HG03025 (cell line): Measurements from ENCODE around the gene CSF1.
"Not testable (repeated sequence)": the region's sequence is repeated elsewhere in the genome, so short reads cannot be mapped to it uniquely, and the experiment has no call there.

Source experiments
- ATAC-seq: cut with Tn5 transposase; IDR thresholded peaks from one replicate; pipeline ENCODE4 v1.9.1; 2021; ENCODE audit warnings: mild to moderate bottlenecking, moderate library complexity; ENCODE audit not compliant: unreplicated experiment, low FRiP score

CSF1 gene

DNA sequence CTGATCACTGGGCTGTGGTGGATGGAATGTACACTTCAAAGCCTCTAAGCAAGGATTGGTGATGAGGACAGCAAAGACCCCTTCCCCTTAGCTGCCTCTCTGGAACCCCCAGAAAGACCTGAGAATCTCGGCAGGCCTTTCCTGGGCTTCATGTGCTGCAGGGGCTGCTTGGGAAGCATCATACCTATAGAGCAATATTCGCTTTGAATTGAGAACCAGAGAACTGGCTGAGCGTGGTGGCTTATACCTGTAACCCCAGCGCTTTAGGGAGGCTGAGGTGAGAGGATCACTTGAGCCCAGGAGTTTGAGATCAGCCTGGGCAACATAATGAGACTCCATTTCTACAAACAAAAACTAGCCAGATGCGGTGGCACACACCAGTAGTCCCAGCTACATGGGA lies 22.0 kb downstream of the CSF1 start:
- no peak for ATAC-seq

GRCh38 chr1:109933856-109934711 lies 23.4 kb downstream of the CSF1 start:
- no peak for ATAC-seq

DNA sequence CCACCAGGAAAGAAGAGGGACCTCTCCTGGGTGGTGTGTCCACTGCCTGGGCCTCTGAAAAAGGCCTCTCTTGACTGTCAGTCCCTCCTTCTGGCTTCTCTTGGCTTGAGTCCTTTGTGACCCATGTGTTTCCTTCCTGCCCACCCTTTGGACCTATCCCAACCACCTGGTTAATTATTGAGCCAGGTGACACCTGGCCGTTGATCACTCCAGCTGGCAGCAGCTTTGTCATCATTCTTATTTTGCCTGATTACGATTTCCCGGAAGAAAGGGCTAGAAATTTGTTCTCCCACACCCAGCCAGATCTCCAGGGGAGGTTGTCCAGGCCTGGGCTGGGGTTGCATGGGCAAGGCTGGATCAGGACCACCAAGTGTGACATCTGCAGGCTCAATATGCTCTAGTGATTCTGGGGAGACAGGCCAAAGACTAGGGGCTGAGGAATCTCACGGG lies 24.8 kb downstream of the CSF1 start:
- no peak for ATAC-seq

- no peak for ATAC-seq
Measured at GRCh38 chr1:109937738-109938137, 27.1 kb downstream of the CSF1 start.

DNA sequence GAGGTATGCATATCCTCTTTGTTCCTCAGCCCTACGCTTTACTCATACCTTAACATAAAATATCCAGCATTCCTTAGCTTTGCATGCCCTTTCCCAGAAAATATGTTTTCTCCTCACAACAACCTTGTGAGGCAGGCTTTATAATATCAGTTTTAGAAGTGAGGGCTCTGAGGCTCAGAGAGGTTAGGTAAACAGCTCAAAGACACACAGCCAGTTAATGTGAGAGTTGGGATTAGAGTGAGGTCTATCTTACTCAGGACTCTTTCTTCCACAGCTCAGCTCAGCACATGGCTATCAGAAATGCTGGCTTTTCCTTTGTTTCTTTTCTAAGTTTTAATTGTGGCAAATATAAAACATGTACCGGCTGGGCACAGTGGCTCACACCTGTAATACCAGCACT lies 27.9 kb downstream of the CSF1 start:
- ATAC-seq = no peak

GRCh38 chr1:109942434-109942833 lies 31.8 kb downstream of the CSF1 start:
- no peak for ATAC-seq

- ATAC-seq = no peak
Measured at GRCh38 chr1:109944541-109944940, 33.9 kb downstream of the CSF1 start.

GRCh38 chr1:109946511-109946910 lies 35.9 kb downstream of the CSF1 start:
- no peak for ATAC-seq

GRCh38 chr1:109947582-109948284 lies 37.1 kb downstream of the CSF1 start:
- ATAC-seq = no peak

- ATAC-seq = no peak
Measured at GRCh38 chr1:109948285-109948630, 37.6 kb downstream of the CSF1 start.

DNA sequence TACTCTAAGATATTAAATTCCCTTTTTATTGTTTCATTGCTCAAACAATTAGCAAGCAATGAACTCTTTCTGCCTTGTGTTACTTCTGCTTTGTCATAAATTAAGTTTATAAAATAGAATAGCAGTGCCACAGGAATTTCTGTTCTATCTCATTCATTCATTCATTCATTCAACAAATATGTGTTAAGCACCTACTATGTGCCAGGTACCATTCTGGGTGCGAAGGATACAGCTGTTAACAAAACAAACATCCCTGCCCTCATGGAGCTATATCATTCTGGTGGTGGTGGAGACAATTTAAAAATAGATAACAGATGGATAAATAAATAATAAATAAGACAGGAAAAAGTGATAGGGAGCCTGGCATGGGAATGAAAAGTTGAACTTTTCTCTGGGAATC lies 39.4 kb downstream of the CSF1 start:
- no peak for ATAC-seq

DNA sequence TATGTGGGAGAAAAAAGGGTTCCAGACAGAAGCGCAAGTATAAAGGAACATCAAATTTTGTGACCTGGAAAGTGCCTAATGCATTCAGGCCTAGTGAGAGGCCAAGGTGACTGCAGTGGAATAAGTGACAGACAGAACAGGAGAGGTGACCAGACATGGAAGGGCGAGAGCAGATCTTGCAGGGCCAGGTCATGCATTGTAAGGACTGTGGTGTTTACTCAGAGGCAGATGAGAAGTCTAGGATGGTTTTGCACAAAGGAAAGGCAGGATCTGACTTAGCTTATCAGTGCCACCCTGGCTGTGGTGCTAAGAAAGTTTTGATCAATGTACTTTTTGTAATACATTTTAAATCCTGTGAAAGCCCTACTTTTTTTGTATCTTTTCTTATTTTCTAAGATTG lies 39.9 kb downstream of the CSF1 start:
- no peak for ATAC-seq

DNA sequence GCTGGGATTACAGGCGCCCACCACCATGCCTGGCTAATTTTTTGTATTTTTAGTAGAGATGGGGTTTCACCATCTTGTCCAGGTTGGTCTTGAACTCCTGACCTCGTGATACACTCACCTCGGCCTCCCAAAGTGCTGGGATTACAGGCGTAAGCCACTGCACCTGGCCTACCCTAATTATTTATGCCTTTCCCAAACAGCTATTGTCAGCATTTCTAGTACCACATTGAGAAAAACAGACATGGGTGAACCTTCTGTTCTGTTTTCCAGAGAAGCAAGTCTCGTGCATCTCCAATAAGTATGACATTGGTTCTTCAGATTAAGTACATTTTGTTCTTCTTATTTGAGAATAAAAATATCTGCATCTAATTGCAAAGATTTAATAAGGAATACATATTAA lies 40.9 kb downstream of the CSF1 start:
- not testable (repeated sequence) for ATAC-seq

DNA sequence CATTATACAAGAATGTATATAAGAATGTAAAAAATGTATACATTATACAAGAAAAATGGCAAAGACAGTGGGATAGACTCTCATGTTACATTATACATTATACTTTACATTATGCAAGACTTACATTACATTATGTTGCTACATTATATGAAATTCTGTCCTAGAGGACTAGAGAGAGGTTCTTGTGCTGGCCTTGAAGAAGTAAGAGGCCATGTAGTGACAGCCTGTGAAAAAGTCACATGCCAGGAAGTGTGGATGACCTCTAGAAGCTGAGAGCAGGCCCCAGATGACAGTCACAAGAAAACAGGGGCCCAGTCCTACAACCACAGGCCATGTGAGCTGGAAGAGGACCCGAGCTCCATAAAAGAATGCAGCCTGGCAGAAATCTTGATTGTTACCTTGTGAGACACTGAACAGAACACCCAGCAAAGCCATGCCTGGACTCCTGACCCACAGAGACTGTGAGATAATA lies 43.4 kb downstream of the CSF1 start:
- no peak for ATAC-seq

DNA sequence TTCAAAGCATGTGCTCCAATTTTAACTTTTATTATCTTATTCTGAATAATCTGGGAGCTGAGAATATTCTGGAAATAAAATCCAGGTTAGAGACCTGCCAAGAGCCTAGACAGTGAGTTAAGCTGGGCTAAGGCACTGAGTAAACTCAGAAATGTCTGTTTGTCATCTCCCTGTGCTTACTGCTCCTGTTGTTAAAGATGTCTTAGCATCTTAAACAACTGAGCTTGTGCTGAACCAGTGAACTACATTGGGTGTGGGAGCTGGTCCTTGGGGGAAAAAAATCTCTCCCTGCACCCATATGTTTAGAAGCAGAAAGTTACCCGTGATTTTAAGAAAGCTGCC lies 49.0 kb downstream of the CSF1 start:
- ATAC-seq = no peak

DNA sequence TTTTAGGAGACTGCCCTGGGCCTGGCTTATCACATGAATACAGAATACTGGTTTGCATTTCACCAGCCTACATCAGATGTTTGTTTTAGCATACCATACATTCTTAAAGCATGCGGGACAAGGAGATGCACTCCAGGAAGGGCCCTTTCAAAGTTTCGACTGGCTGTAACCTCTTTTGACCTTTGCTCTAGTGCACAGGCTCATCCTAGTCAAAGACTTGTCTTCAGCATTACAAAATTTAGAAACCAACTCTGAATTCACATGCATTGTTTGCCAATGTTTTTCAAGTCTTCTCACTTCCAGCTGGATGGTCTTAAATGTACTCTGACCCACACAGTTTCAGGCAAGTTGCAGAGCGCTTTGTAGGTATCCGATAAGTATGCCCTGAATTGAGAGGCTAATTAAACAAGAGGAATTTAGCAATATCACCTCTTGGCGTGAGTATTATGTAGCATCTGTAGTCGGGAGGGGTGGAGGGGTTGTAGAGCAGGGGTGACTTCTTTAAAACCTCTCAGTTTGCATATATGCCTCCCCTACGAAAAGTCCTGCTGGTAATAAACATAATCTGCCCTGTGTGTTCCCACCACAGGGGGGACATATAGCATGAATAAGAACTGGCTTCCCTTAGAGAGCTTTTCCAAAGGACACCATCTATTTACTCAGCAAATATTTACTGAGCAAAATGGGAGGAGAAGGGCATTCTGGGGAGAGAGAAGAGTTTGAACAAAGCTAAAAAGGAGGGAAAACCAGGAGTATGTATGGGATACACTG lies 49.5 kb downstream of the CSF1 start:
- ATAC-seq = no peak

- ATAC-seq = no peak
Measured at GRCh38 chr1:109960745-109961094, 50.1 kb downstream of the CSF1 start.

- ATAC-seq = no peak
Measured at GRCh38 chr1:109963864-109964263, 53.2 kb downstream of the CSF1 start.

DNA sequence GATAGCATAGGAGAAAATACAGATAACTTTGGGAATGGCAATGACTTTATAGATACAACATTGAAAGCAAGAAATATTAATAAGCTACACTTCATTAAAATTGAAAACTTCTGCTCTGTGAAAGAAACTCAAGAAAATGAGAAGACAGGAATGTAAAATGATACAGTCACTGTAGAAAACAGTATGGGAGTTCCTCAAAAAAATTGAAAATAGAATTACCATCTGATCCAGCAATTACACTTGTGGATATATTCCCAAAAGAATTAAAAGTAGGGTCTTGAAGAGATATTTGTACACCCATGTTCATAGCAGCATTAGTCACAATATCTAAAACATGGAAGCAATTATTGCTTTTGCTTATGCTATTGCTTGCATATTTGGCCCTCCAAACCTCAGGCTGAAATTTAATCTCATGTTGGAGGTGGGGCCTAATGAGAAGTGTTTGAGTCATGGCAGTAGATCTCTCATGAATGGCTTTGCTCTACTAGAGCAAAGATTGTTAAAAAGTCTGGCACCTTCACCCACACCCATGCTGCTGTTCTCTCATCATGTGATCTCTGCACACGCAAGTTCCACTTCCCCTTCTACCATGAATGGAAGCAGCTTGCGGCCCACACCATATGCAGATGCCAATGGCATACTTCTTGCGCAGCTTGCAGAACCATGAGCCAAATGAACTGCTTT lies 58.6 kb downstream of the CSF1 start:
- ATAC-seq = no peak

DNA sequence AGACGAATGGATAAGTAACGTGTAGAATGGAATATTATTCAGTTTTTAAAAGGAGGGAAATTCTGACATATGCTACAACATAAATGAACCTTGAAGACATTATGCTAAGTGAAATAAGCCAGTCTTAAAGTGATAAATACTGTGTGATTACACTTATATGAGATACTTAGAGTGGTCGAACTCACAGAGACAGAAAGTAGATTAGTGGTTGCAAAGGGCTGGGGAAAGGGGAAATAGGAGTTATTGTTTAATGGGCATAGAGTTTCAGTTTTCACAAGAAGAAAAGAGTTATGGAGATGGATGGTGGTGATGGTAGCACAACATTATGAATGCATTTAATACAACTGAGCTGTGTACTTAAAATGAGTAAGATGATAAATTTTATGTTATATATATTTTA lies 59.3 kb downstream of the CSF1 start:
- no peak for ATAC-seq

DNA sequence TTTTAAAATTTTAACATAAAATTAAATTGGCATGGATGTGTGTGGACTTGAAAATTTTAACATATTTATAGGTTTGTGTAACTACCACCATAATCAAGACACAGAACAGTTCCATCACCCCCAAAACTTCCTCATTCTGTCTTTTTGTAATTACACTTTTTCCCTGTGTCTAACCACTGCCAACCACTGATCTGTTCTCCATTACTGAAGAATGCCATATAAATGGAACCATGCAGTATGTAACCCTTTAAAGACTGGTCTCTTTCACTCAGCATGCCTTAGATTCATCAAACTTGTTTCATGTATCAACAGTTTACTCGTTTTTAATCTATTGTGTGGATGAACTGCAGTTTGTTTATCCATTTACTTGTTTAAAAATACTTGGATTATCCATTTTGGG lies 60.9 kb downstream of the CSF1 start:
- no peak for ATAC-seq
